Measurements from ENCODE around the gene ZNF528.

ZNF528 gene

GRCh38 chr19:52410276-52410675 lies 12.6 kb downstream of the ZNF528 start:
- TF ChIP-seq CTCF (IDR thresholded peaks at IDR 0.05): no peak

GRCh38 chr19:52415711-52416110 lies 18.1 kb downstream of the ZNF528 start:
- TF ChIP-seq CTCF (IDR thresholded peaks at IDR 0.05): no peak

- TF ChIP-seq CTCF (IDR thresholded peaks at IDR 0.05): no peak
These were observed 31.3 kb downstream of the ZNF528 start, which contains the start of gene ZNF534 for GRCh38 chr19:52428937-52429336. Gene ZNF534, plus strand, starts transcription at chr19:52429148. Its CDS starts 2,327 bp downstream, at chr19:52431475.

- no peak for TF ChIP-seq CTCF (IDR thresholded peaks at IDR 0.05)
These were observed 44.5 kb downstream of the ZNF528 start for GRCh38 chr19:52442179-52442578.

- TF ChIP-seq CTCF (IDR thresholded peaks at IDR 0.05): no peak
These were observed 46.9 kb downstream of the ZNF528 start for GRCh38 chr19:52444506-52444905.

- no peak for TF ChIP-seq CTCF (IDR thresholded peaks at IDR 0.05)
These were observed 53.6 kb downstream of the ZNF528 start for GRCh38 chr19:52451241-52451640.

- no peak for TF ChIP-seq CTCF (IDR thresholded peaks at IDR 0.05)
These were observed 55.9 kb downstream of the ZNF528 start, which contains the start of gene ZNF578 for GRCh38 chr19:52453324-52454094. Gene ZNF578, plus strand, starts transcription at chr19:52453553. Its CDS starts 48,293 bp downstream, at chr19:52501846.
